ENCODE results near the gene SPSB1.

- no peak for TF ChIP-seq NR2C2 (CRISPR knock-in tag; IDR thresholded peaks at IDR 0.05)
- TF ChIP-seq, protein P1, sequence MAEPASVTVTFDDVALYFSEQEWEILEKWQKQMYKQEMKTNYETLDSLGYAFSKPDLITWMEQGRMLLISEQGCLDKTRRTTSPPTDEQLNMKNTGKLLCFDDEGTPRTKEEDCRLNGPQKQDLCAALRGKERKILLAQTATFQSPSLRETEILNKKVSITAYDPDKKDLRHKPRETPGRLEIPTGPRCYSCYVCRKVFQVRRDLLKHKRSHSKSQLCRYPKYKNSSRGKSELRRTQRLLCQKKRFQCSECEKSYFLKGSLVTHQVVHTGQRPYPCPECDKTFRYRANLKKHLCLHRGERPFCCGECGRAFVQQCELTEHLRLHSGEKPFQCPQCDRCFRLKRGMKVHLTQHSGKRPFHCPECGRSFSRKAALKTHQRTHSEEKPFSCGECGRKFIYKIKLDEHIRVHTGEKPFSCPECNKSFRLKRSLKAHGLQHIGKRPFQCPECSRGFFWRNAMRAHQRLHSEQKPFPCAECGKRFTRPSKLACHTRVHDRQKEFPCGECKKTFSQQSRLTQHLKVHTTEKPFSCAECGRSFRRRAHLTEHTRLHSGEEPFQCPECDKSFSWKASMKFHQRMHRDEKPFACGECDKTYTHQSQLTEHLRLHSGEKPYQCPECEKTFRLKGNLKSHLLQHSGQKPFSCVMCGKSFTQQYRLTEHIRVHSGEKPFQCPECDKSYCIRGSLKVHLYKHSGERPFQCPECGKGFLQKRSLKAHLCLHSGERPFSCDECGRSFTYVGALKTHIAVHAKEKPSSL (CRISPR knock-in tag; conservative IDR thresholded peaks at IDR 0.05) = no peak
- TF ChIP-seq NFYB (CRISPR knock-in tag; conservative IDR thresholded peaks at IDR 0.05; ENCODE audit: low read depth) = no peak
- no peak for TF ChIP-seq ATF2 (CRISPR knock-in tag; IDR thresholded peaks at IDR 0.05; ENCODE audit: borderline replicate concordance, low read depth)
- TF ChIP-seq, protein P2, sequence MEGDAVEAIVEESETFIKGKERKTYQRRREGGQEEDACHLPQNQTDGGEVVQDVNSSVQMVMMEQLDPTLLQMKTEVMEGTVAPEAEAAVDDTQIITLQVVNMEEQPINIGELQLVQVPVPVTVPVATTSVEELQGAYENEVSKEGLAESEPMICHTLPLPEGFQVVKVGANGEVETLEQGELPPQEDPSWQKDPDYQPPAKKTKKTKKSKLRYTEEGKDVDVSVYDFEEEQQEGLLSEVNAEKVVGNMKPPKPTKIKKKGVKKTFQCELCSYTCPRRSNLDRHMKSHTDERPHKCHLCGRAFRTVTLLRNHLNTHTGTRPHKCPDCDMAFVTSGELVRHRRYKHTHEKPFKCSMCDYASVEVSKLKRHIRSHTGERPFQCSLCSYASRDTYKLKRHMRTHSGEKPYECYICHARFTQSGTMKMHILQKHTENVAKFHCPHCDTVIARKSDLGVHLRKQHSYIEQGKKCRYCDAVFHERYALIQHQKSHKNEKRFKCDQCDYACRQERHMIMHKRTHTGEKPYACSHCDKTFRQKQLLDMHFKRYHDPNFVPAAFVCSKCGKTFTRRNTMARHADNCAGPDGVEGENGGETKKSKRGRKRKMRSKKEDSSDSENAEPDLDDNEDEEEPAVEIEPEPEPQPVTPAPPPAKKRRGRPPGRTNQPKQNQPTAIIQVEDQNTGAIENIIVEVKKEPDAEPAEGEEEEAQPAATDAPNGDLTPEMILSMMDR (IDR thresholded peaks at IDR 0.05) = no peak
- no peak for TF ChIP-seq ZNF532 (CRISPR knock-in tag; IDR thresholded peaks at IDR 0.05; ENCODE audit: borderline replicate concordance)
- TF ChIP-seq ESRRA (CRISPR knock-in tag; IDR thresholded peaks at IDR 0.05; ENCODE audit: borderline replicate concordance) = no peak
- TF ChIP-seq ATF6 (CRISPR knock-in tag; IDR thresholded peaks at IDR 0.05) = no peak
- TF ChIP-seq GABPB1 (CRISPR knock-in tag; IDR thresholded peaks at IDR 0.05) = no peak
- no peak for TF ChIP-seq PRDM15 (CRISPR knock-in tag; IDR thresholded peaks at IDR 0.05)
Measured at GRCh38 chr1:9263276-9263855, 29.3 kb upstream of the SPSB1 start.
